Measurements from ENCODE around the gene PIK3C2G.

The PIK3C2G gene

DNA sequence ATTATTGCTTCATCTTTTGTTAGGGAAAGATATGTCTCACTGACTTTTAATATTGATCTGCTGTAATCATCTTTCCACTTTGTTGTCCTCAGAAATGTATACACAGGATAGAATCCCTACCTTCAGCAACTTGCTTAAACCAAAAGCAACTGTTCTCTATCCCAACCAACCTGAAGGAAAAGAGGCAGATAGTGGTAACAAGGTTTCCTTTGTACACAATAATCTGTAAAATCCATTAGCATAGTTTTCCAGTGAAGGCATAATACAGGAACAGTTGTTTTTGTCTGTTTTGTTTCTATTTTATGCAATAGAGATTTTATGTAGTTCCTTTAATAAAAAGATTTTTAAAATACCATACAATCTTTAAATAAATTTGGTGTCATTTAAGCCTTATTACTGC is 170.5 kb downstream of the PIK3C2G start:
- CTCF ChIA-PET: no interaction called here
- POLR2A ChIA-PET: no interaction called here
- DNase-seq (ENCODE audit: extremely low spot score): no peak
- TF ChIP-seq L3MBTL2 (conservative IDR thresholded peaks at IDR 0.05) (no peak), HDGF (IDR thresholded peaks at IDR 0.05; ENCODE audit: borderline replicate concordance) (no peak), NFRKB (IDR thresholded peaks at IDR 0.05) (no peak), CTBP1 (IDR thresholded peaks at IDR 0.05; ENCODE audit: borderline replicate concordance) (no peak), BHLHE40 (IDR thresholded peaks at IDR 0.05; ENCODE audit: borderline replicate concordance) (no peak), ZNF384 (IDR thresholded peaks at IDR 0.05) (no peak)
- TF ChIP-seq, protein P1, sequence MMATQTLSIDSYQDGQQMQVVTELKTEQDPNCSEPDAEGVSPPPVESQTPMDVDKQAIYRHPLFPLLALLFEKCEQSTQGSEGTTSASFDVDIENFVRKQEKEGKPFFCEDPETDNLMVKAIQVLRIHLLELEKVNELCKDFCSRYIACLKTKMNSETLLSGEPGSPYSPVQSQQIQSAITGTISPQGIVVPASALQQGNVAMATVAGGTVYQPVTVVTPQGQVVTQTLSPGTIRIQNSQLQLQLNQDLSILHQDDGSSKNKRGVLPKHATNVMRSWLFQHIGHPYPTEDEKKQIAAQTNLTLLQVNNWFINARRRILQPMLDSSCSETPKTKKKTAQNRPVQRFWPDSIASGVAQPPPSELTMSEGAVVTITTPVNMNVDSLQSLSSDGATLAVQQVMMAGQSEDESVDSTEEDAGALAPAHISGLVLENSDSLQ (IDR thresholded peaks at IDR 0.05): no peak

DNA sequence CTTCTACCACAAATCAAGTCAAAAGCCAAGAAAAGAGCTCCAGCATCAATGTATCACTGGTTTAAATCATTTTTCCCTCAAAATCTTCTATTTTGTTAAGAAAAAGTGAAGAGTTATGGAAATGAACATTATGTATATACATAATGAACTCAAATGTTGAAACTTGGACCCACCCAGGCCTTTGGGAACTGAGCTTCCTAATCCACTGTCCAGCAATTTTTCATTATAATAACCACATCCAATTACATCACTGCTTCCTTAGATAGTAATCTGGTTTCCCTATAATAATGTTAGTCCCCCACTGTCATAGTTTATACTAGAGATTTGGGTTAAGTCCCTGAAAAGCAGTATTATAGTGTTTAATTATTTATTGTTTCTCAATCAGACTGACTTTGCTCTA is 170.9 kb downstream of the PIK3C2G start:
- POLR2A ChIA-PET: no interaction called here
- no peak for DNase-seq (ENCODE audit: extremely low spot score)
- TF ChIP-seq ELF4 (IDR thresholded peaks at IDR 0.05): no peak
- no peak for TF ChIP-seq ZNF384 (IDR thresholded peaks at IDR 0.05)
- no peak for TF ChIP-seq TARDBP (IDR thresholded peaks at IDR 0.05)
- no peak for TF ChIP-seq NFRKB (IDR thresholded peaks at IDR 0.05)
- no peak for TF ChIP-seq LEF1 (IDR thresholded peaks at IDR 0.05; ENCODE audit: borderline replicate concordance)
- CTCF ChIA-PET: no interaction called here

DNA sequence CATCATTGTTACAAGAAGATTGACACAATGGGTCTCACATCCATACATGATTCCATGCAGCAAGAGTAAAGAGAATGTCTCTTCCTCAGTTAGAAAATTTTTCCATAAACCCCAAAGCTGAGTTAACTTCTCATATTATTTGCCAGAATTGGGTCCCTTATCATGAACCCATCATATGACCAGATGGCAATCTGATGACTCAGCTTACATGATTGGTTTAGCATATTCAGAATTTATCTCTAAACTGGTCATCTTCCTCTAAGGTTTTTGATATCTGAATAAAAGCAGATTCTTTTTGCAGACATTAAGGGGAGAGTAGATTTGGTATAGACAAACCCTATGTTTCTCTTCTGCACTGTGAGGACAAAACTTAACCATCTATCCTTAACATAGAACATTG is 174.9 kb downstream of the PIK3C2G start:
- ChIA-PET POLR2A (no interaction called here), CTCF (no interaction called here)
- no peak for TF ChIP-seq ELF4 (IDR thresholded peaks at IDR 0.05)
- TF ChIP-seq ARNT (IDR thresholded peaks at IDR 0.05): no peak
- TF ChIP-seq BHLHE40 (IDR thresholded peaks at IDR 0.05; ENCODE audit: borderline replicate concordance): no peak
- no peak for TF ChIP-seq CTBP1 (IDR thresholded peaks at IDR 0.05; ENCODE audit: borderline replicate concordance)
- TF ChIP-seq NFRKB (IDR thresholded peaks at IDR 0.05): no peak
- TF ChIP-seq SP1 (IDR thresholded peaks at IDR 0.05): no peak
- TF ChIP-seq SUZ12 (IDR thresholded peaks at IDR 0.05): no peak
- no peak for TF ChIP-seq FOXM1 (IDR thresholded peaks at IDR 0.05; ENCODE audit: borderline replicate concordance)
- TF ChIP-seq ZNF384 (IDR thresholded peaks at IDR 0.05): no peak
- TF ChIP-seq LEF1 (IDR thresholded peaks at IDR 0.05; ENCODE audit: borderline replicate concordance): no peak
- no peak for TF ChIP-seq HDGF (IDR thresholded peaks at IDR 0.05; ENCODE audit: borderline replicate concordance)
- TF ChIP-seq L3MBTL2 (conservative IDR thresholded peaks at IDR 0.05): no peak
- TF ChIP-seq, protein P1 (IDR thresholded peaks at IDR 0.05): no peak
- no peak for TF ChIP-seq FOXA1 (IDR thresholded peaks at IDR 0.05)
- no peak for TF ChIP-seq TARDBP (IDR thresholded peaks at IDR 0.05)
- no peak for TF ChIP-seq FOXK2 (IDR thresholded peaks at IDR 0.05)
- no peak for DNase-seq (ENCODE audit: extremely low spot score)

DNA sequence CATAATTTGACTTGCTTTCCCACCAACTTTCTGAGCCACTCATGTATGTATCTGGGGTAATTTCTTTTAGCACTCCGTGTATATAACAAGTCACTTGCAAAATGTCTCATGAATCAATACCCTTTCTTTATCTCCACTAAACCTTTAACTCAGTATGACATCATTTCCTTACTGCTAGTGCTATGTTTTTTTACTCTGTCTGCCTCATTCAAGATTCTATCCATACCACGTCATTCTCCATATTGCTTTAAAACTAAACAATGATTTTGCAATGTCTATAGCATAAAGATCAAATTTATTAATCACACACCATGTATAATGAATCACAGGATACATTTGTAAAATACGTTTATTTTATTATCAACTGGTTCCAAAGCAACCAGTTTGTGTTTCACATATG is 178.2 kb downstream of the PIK3C2G start:
- no peak for DNase-seq (ENCODE audit: extremely low spot score)
- TF ChIP-seq ELF4 (IDR thresholded peaks at IDR 0.05) (no peak), HDGF (IDR thresholded peaks at IDR 0.05; ENCODE audit: borderline replicate concordance) (no peak), TARDBP (IDR thresholded peaks at IDR 0.05) (no peak), BHLHE40 (IDR thresholded peaks at IDR 0.05; ENCODE audit: borderline replicate concordance) (no peak), FOXM1 (IDR thresholded peaks at IDR 0.05; ENCODE audit: borderline replicate concordance) (no peak), SUZ12 (IDR thresholded peaks at IDR 0.05) (no peak), L3MBTL2 (conservative IDR thresholded peaks at IDR 0.05) (no peak), ARNT (IDR thresholded peaks at IDR 0.05) (no peak), CTBP1 (IDR thresholded peaks at IDR 0.05; ENCODE audit: borderline replicate concordance) (no peak), FOXK2 (IDR thresholded peaks at IDR 0.05) (no peak), FOXA1 (IDR thresholded peaks at IDR 0.05) (no peak), LEF1 (IDR thresholded peaks at IDR 0.05; ENCODE audit: borderline replicate concordance) (no peak), NFRKB (IDR thresholded peaks at IDR 0.05) (no peak), ZNF384 (IDR thresholded peaks at IDR 0.05) (no peak), SP1 (IDR thresholded peaks at IDR 0.05) (no peak)
- TF ChIP-seq, protein P1 (IDR thresholded peaks at IDR 0.05): no peak
- ChIA-PET CTCF (no interaction called here), POLR2A (no interaction called here)

DNA sequence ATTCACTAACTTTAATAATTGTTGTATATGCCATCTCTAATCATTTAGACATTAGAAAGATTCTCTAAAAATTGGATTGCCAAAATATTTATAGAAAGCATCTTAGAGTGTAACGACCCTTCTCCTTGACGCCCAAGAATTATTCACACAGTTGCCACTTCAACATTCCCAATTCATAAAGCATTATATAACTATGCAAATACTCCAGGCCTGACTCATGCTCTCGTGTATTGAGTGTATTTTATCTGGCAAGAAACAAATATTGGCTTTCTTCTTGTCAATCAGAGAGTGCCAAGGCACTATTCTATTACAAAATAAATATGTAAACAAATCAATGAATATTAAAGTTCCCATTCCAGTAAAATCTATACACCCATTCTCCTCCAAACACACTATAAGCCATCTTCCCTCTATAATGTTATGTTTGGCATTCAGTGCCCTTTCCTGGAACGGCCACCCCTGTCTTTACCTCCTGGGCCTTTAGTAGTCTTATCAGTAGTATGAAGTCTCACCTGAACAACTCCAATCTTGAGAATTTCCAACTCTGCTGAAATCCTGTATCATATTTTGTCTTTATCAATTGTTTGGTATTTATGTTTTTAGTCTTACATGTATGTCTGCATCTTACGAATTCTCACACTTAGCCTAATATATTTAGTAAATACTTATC is 182.6 kb downstream of the PIK3C2G start:
- no peak for TF ChIP-seq L3MBTL2 (conservative IDR thresholded peaks at IDR 0.05)
- no peak for TF ChIP-seq FOXM1 (IDR thresholded peaks at IDR 0.05; ENCODE audit: borderline replicate concordance)
- no peak for TF ChIP-seq TARDBP (IDR thresholded peaks at IDR 0.05)
- TF ChIP-seq ZNF384 (IDR thresholded peaks at IDR 0.05): no peak
- no peak for TF ChIP-seq ARNT (IDR thresholded peaks at IDR 0.05)
- TF ChIP-seq ELF4 (IDR thresholded peaks at IDR 0.05): no peak
- TF ChIP-seq HDGF (IDR thresholded peaks at IDR 0.05; ENCODE audit: borderline replicate concordance): no peak
- TF ChIP-seq, protein P1 (IDR thresholded peaks at IDR 0.05): no peak
- TF ChIP-seq FOXK2 (IDR thresholded peaks at IDR 0.05): no peak
- TF ChIP-seq CTBP1 (IDR thresholded peaks at IDR 0.05; ENCODE audit: borderline replicate concordance): no peak
- no peak for TF ChIP-seq LEF1 (IDR thresholded peaks at IDR 0.05; ENCODE audit: borderline replicate concordance)
- no peak for TF ChIP-seq NFRKB (IDR thresholded peaks at IDR 0.05)
- no peak for TF ChIP-seq SP1 (IDR thresholded peaks at IDR 0.05)
- TF ChIP-seq SUZ12 (IDR thresholded peaks at IDR 0.05): no peak
- DNase-seq (ENCODE audit: extremely low spot score): no peak
- ChIA-PET POLR2A (no interaction called here), CTCF (no interaction called here)

All from HEK293T (cell line).